Measurements from ENCODE around the gene TLE7. TPM values are rescaled to one million over a fixed set of nuclear protein-coding genes. Genes with fewer than 3 reads are reported as not detected.

TLE7 gene
- total and polyA plus RNA-seq, 2 experiments from 2014 or later: 0.44 to 2.5 TPM

DNA sequence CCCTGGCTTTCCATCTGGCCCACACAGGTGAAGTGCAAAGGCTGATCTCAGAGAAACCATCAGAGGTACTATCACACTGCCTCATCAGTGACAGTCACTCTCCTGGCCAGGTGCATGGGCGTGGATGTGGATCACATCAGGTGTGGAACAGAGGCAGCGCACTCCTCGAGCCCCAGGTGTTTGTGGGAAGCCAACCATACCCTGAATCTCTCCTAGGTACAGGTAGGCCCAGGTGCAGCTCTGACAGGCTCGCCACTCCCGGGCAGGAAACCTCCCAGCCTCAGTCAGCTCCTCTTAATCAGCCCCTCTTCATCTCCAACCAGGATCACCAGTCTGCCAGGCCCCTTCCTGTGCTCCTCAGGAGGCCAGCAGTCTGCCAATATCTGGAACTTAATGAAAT, 31.7 kb downstream of the TLE7 start (continued):
- no peak for TF ChIP-seq ZNF462 (CRISPR knock-in tag; IDR thresholded peaks at IDR 0.05)
- no peak for TF ChIP-seq JUNB (IDR thresholded peaks at IDR 0.05; ENCODE audit: unreplicated experiment)

- no peaks in the 10 kb centered on the region for H3K27me3 ChIP-seq (ENCODE audit: insufficient read depth)
- H3K27ac ChIP-seq (ENCODE audit: low read depth): no peak overlapping the region
- ATAC-seq: no peak
- H3K4me2 ChIP-seq: no peak overlapping the region
- no peaks in the 10 kb centered on the region for H4K20me1 ChIP-seq (replicated peaks; ENCODE audit: insufficient read depth)
- H3F3A ChIP-seq (replicated peaks; ENCODE audit: low read depth): no peaks in the 10 kb centered on the region
- Mint-ChIP-seq H3K27ac (no peak overlapping the region), H3K27me3 (ENCODE audit: insufficient read depth, low read depth, poor library complexity) (peaks cover 12% of the 10 kb centered on the region), H3K9me3 (peaks cover 17% of the 10 kb centered on the region), H3K4me1 (peaks cover 9% of the 10 kb centered on the region), H3K36me3 (ENCODE audit: low read depth) (peaks cover 11% of the 10 kb centered on the region), H3K4me3 (no peak overlapping the region)
- H3K79me2 ChIP-seq (replicated peaks; ENCODE audit: insufficient read depth): no peaks in the 10 kb centered on the region
- no peak overlapping the region for H2AFZ ChIP-seq
- no peaks in the 10 kb centered on the region; the same call in 1 of the 2 replicates for H3K36me3 ChIP-seq (ENCODE audit: insufficient read depth)
- no peak overlapping the region for H3K4me3 ChIP-seq
- no peak for DNase-seq (ENCODE audit: low spot score)
- 0 out of 2 replicates have a peak, but pooled peaks cover 4% of the 10 kb centered on the region for H3K4me1 ChIP-seq (ENCODE audit: insufficient read depth)
- H3K9me2 ChIP-seq (ENCODE audit: insufficient read depth): no peaks in the 10 kb centered on the region
- TF ChIP-seq NANOG (IDR thresholded peaks at IDR 0.05; ENCODE audit: borderline replicate concordance) (no peak), POLR2AphosphoS5 (IDR thresholded peaks at IDR 0.05; ENCODE audit: low read depth) (no peak), JUNB (IDR thresholded peaks at IDR 0.05; ENCODE audit: unreplicated experiment) (no peak), ZNF462 (CRISPR knock-in tag; IDR thresholded peaks at IDR 0.05) (no peak), STAT1 (IDR thresholded peaks at IDR 0.05; ENCODE audit: unreplicated experiment) (no peak), ZNF114 (CRISPR knock-in tag; IDR thresholded peaks at IDR 0.05) (no peak), EZH2 (IDR thresholded peaks at IDR 0.05; ENCODE audit: low read depth, unreplicated experiment) (no peak), EZH2phosphoT487 (IDR thresholded peaks at IDR 0.05; ENCODE audit: unreplicated experiment) (no peak), ZNF331 (CRISPR knock-in tag; IDR thresholded peaks at IDR 0.05; ENCODE audit: low read depth) (no peak)
Measured at GRCh38 chr16:71409011-71409775, 32.7 kb downstream of the TLE7 start.

Data from GM23338 (cell line).